HG03159 (cell line): ENCODE data around the gene CCDC14.
"Not testable (repeated sequence)": the region's sequence is repeated elsewhere in the genome, so short reads cannot be mapped to it uniquely, and the experiment has no call there.

ENCODE experiments used
- ATAC-seq: cut with Tn5 transposase; IDR thresholded peaks from one replicate; pipeline ENCODE4 v1.9.1; 2021; ENCODE audit warnings: mild to moderate bottlenecking, moderate library complexity; ENCODE audit not compliant: unreplicated experiment

CCDC14 gene

GRCh38 chr3:123914829-123915228 is 46.2 kb downstream of the CCDC14 start:
- no peak for ATAC-seq

GRCh38 chr3:123909785-123910184 is 51.2 kb downstream of the CCDC14 start:
- no peak for ATAC-seq

- ATAC-seq = no peak
These were observed 53.3 kb downstream of the CCDC14 start for GRCh38 chr3:123907720-123908119.

- ATAC-seq = no peak
These were observed 61.6 kb downstream of the CCDC14 start for GRCh38 chr3:123899300-123899865.

GRCh38 chr3:123893012-123893411 is 68.0 kb downstream of the CCDC14 start:
- no peak for ATAC-seq

- ATAC-seq = no peak
These were observed 68.8 kb downstream of the CCDC14 start for GRCh38 chr3:123892195-123892594.

GRCh38 chr3:123890991-123891390 is 70.0 kb downstream of the CCDC14 start:
- ATAC-seq = not testable (repeated sequence)

- not testable (repeated sequence) for ATAC-seq
These were observed 70.9 kb downstream of the CCDC14 start for GRCh38 chr3:123890162-123890561.

- no peak for ATAC-seq
These were observed 76.0 kb downstream of the CCDC14 start for GRCh38 chr3:123884993-123885392.

- peak; percentile 76 for ATAC-seq
These were observed 76.7 kb downstream of the CCDC14 start, which contains the start of gene MYLK for GRCh38 chr3:123884203-123884831. TSS of gene MYLK (minus strand) at chr3:123884332. CDS start at chr3:123793841, 90,491 bp downstream.

- ATAC-seq = no peak
These were observed 77.3 kb downstream of the CCDC14 start for GRCh38 chr3:123883701-123884202.

GRCh38 chr3:123883111-123883510 is 77.9 kb downstream of the CCDC14 start:
- ATAC-seq = no peak

- no peak for ATAC-seq
These were observed 79.3 kb downstream of the CCDC14 start for GRCh38 chr3:123881771-123882170.

GRCh38 chr3:123880998-123881561 is 79.9 kb downstream of the CCDC14 start:
- no peak for ATAC-seq

GRCh38 chr3:123878807-123879206 is 82.2 kb downstream of the CCDC14 start:
- ATAC-seq = no peak

- no peak for ATAC-seq
These were observed 83.1 kb downstream of the CCDC14 start for GRCh38 chr3:123877965-123878364.

- no peak for ATAC-seq
These were observed 83.6 kb downstream of the CCDC14 start for GRCh38 chr3:123877466-123877865.

GRCh38 chr3:123876858-123877257 is 84.2 kb downstream of the CCDC14 start:
- no peak for ATAC-seq

- no peak for ATAC-seq
These were observed 88.4 kb downstream of the CCDC14 start for GRCh38 chr3:123872621-123873020.

GRCh38 chr3:123871946-123872345 is 89.1 kb downstream of the CCDC14 start:
- ATAC-seq = no peak

GRCh38 chr3:123870033-123870432 is 91.0 kb downstream of the CCDC14 start:
- no peak for ATAC-seq

GRCh38 chr3:123869165-123869564 is 91.9 kb downstream of the CCDC14 start:
- no peak for ATAC-seq
